Measurements from ENCODE around the gene SNRPA1.
"Not testable (repeated sequence)": the region's sequence is repeated elsewhere in the genome, so short reads cannot be mapped to it uniquely, and the experiment has no call there.

Gene SNRPA1

DNA sequence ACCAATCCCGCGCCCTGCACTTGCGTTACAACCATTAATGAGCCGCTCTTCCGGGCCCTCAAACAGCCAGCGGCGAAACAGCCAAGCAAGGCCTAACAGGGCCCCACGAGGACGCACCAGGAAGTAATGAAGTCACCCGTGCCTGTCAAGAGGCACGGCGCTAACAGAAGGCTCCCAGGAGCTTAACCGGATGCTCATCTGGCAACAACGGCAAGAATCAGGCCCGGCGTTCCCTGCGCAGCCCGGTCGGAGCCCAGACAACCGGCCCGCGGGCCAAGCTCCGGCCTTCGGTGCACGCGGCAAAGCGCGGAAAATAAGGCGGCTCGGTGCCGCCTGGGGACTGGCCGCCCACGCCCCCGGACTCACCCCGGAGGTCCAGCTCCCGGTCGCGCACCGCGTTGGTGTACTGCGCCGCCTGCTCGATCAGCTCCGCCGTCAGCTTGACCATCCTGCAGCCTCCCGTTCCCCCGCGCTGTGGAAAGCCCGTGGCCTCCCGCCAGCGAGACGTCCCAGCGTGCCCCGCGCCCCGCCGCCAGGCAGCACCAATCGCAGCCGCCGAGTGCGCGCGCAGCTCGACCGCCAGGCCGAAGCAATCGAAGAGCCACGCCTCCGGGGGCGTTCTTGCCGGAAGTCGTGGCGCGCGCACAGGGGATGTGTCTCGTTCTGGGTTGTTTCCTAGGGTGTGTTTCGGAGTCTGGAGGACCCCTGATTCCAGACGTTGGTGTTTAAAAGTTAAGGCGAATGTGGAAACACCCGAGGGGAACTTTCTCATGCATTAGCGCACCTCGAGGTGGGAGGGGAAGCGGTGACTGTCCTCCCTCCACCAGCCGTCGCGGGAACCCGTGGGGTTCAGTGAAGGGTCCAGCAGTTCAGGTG is at the start of gene SNRPA1:
Gene SNRPA1 (minus strand): TSS at position 518 of the 876 bp plus-strand sequence. CDS start 70 bp downstream, at position 448.
- peak; percentile 87 for FAIRE-seq
- DNase-seq (ENCODE audit: insufficient read length, low spot score): peak; percentile 88

DNA sequence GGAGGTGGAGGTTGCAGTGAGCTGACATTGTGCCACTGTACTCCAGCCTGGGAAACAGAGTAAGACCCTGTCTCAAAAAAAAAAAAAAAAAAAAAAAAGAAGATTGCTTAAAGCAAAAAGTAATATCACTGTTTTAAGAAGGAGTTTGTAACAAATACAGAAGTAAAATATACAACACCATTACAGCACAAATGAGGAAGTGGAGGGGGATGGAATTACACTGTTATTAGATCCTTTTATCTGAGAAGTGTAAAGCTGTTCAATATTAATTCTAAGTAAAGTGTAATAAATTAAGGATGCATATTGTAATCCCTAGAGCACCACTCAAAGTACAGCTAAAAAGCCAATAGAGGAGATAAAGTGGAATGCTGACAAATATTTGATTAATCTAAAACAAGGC is 47.0 kb upstream of the SNRPA1 start:
- FAIRE-seq (no peak), DNase-seq (ENCODE audit: insufficient read length, low spot score) (no peak)

DNA sequence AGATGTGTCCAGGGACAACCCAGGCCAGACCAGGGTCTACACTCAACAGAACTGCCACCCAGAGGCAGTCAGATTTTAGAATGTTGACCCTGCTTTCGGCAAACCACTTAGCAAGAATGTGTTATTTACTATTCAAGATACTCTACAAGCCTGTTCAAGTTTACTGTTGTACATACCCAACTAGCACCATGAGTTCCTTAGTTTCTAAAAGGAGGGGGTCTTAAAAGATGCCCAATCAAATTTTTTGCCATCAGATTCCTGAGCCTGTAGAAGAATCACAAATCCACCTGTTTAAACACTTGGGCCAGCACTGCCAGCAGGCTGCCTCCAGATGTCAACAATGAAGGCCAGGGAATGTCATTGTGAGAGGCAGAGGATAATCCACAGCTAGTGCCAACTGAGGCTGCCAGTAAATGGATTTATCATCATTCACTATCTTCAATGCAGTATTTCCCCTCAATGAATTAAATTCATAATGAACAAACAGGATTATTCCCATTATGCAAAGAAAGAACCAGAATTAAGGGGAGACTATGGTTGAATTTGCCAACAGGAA is 43.5 kb upstream of the SNRPA1 start:
- FAIRE-seq: no peak
- DNase-seq (ENCODE audit: insufficient read length, low spot score): no peak

DNA sequence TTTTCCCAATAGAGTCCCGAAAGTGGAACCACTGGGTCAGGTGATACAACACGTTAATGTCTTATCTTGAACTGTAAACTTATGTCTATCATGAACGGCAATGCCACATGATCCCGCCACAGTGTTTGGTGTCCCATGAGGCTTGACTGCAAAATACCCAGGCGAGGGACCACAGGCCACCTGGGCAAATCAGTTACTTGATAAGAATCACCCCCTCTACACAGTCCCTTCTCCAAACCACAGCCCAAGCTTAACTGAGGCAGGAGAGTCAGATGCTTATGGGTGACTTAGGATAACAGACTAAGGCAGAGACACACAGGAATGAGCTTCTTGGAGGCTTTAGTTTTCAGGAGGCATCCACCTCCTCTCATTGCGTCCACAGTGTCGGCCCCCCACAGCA is 42.9 kb upstream of the SNRPA1 start:
- FAIRE-seq (no peak), DNase-seq (ENCODE audit: insufficient read length, low spot score) (no peak)

DNA sequence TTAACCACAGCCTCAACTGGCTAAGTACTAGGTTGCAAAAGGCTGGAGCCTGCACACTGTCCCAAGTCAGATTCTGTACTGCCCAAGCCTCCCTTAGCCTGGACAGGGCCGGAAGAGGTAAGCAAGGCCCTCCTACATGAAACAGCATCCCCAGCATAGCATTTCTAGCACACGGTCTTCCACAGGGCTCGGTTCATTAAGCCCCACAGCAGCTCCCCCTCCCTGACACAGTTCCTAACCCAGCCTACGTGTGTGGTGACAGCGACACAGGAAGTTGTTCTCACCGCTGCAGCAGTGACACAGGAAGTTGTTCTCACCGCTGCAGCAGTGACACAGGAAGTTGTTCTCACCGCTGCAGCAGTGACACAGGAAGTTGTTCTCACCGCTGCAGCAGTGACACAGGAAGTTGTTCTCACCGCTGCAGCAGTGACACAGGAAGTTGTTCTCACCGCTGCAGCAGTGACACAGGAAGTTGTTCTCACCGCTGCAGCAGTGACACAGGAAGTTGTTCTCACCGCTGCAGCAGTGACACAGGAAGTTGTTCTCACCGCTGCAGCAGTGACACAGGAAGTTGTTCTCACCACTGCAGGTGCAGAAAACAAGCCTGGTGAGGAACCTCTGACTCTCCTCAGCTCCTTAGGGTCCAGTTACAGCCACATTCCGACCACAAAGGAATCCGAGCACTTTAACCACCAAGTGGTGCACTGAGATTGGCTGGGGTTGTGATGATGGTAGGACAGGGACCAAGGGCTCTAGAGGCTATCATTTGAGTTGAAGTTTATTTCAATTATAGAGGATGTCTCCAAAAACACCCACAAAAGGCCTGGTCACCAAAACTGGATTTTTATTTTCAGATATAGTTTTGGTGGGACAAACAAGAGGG is 39.1 kb upstream of the SNRPA1 start:
- DNase-seq (ENCODE audit: insufficient read length, low spot score); FAIRE-seq: not testable (repeated sequence)

DNA sequence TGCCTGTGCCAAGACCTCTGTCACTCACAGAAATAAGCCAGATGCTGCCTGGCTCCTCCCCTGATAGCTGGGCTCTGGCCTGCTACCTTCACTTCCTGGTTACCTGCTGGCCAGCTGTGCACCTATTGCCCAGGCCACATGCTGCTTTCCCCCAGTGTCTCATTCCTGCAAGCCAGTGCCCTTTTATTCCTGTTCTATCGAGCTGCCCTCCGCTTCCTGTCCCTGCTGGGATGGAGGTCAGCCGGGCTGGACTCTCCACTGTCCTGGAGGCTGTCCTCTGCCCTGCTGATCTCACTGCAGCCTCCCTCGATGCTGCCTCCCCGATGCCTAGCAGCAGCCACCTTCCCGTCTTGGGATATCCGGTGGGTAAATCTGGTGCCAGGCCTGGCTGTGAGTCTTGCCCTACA is 37.0 kb upstream of the SNRPA1 start:
- FAIRE-seq (no peak), DNase-seq (ENCODE audit: insufficient read length, low spot score) (no peak)

DNA sequence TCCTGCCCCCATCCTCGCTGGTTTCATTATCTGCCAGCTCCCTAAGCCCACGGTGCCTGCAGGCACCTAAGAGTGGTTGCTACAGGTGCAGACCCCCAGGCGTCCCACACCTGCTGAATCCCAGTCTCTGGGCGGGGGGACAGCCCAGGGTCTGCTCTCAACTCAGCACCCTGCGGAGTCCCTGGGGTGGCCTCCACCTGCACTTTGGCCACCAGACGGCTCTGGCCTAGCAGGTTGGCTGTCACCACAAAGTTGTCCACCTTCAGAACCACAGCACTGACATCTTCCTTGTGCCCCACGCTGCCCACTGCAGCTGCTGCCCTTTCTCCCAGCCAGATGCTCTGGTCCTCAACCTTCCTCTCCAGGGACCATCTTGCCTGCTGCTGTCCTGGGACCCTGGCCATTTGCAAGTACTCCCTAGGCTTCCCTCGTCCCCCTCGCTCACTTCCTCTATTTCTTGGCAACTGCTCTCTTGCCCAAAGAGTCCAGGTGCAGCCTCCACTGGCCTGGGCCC is 34.9 kb upstream of the SNRPA1 start:
- FAIRE-seq (no peak), DNase-seq (ENCODE audit: insufficient read length, low spot score) (no peak)

- FAIRE-seq (no peak), DNase-seq (ENCODE audit: insufficient read length, low spot score) (no peak)
Observed at GRCh38 chr15:101329309-101329863, 34.3 kb upstream of the SNRPA1 start.

DNA sequence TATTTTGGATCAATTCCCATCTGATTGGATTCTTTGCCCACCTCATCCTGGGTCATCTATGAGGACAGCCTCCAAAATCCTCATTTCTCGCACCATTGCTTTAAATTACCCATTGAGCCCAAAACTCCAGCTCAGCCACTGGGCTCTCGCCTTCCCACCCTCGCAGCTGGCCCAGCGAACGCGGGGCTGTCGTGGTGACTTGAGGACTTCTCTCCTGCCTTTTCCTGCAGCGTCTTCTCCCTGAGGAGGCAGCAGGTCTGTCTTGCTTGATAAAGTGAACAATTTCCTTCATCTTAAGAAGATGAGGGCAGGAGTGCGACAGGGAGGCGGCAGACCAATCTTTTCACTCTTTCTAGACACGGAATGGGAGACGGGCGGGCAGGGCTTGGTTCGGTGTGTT is 33.0 kb upstream of the SNRPA1 start:
- FAIRE-seq (no peak), DNase-seq (ENCODE audit: insufficient read length, low spot score) (no peak)

DNA sequence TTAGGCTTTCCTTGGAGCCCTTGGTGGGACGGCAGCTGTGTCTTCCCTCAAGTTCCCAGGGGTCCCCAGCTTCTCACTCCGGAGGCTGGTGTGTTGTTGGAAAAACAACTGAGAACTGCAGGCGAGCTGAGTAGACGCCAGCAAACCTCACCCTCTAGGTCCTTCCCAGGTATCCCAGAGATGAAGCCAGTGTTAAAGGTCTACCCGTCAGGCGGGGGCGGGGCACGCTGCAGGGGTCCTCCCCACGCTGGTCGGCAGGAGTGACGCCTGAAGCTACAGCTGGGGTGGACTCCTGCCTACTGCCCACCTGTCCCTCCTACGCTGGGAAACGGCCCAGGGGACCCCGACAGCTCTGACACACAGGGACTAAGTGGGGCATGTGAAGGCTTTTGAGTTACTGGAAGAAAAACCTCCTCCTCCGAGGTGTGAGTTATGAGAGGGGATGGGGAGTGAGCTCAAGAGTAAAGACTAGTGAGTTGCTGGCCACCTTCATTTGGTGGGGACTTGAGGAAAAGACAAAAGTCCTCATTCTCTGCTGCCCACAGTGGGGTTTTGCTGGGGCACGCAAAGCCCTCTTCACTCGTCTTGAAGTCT is 32.2 kb upstream of the SNRPA1 start:
- DNase-seq (ENCODE audit: insufficient read length, low spot score): no peak
- no peak for FAIRE-seq

DNA sequence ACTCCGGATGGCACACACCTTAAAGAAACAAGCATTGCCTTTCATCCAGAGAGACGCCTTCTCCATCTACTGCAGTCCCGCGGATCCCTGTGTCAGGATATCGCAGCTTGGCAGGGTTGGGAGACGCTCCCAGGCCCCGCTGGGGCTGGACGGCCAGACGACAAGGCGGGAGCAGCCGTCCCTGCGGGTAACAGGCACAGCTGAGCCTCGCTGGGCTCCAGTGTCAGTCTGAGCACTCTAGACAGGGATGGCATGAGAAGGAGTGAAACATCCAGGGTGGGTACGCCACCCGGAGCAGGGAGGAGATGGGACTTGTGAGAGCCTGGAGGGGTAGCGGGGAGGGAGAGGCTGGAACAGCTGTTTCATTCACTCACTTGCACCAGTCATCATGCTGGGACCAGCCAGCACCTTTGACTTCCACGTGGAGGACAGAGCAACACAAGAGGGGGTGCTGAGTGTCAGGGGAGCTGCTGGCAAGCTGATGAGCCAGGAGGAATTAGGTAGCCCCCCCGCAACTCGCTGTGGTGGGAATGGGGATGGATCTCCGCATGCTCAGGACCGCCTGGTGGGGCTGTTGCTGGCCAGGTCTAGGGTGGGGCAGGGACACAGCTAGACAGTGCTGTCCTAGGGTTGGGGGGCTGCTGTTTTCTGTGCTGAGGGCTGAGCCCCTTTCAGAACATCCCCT is 31.6 kb upstream of the SNRPA1 start:
- FAIRE-seq: no peak
- DNase-seq (ENCODE audit: insufficient read length, low spot score): no peak

- FAIRE-seq: no peak
- no peak for DNase-seq (ENCODE audit: insufficient read length, low spot score)
Observed at GRCh38 chr15:101326026-101326315, 30.9 kb upstream of the SNRPA1 start.

GRCh38 chr15:101325263-101326025 is 30.4 kb upstream of the SNRPA1 start:
- DNase-seq (ENCODE audit: insufficient read length, low spot score): no peak
- FAIRE-seq: no peak

DNA sequence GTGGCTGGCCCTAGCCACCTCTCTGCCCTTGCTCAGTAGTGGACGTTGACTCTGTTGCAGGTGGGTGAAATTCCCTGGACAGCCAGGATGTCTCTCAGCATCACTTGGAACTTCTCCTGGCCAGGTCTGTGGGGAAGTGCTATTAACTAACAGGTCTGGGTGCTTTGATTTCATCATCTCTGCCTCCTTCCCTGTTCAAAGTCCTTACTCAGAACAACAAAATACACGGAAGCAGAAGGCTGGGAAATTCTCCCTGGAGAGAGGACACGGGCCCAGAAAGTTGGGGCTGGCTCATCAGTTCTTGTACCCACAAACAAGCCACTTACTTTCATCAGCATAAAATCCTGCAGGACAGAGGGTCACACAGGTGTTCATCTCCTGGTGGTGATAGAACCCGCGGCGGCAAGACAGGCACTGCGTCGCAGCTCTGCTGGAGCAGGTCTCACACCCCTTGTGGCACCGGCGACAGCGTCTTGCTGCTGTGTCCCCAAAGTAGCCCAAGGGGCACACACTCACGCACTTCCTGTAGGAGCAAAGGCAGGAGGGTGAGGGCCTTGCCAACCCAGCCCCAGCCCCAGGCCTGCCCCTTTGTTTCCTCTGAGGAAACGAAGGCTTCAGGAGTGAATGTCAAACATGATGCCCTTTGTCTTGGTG is 29.6 kb upstream of the SNRPA1 start:
- DNase-seq (ENCODE audit: insufficient read length, low spot score): no peak
- FAIRE-seq: no peak

- FAIRE-seq (no peak), DNase-seq (ENCODE audit: insufficient read length, low spot score) (no peak)
Observed at GRCh38 chr15:101323793-101324523, 28.9 kb upstream of the SNRPA1 start.

- FAIRE-seq: no peak
- no peak for DNase-seq (ENCODE audit: insufficient read length, low spot score)
Observed at GRCh38 chr15:101322854-101323477, 27.9 kb upstream of the SNRPA1 start.

- FAIRE-seq (no peak), DNase-seq (ENCODE audit: insufficient read length, low spot score) (no peak)
Observed at GRCh38 chr15:101322016-101322695, 27.1 kb upstream of the SNRPA1 start.

Data from HTR-8/SVneo (cell line).